K562 (cell line): ENCODE results near the gene NAV2. TPM values are rescaled to one million over a fixed set of nuclear protein-coding genes. Genes with fewer than 3 reads are reported as not detected.

Experiments used
- ATAC-seq: fragments of 200-7000 bp; cut with Tn5 transposase; 3 replicates; pipeline ENCODE4 v1.9.1; 2020; ENCODE audit warnings: moderate library complexity
- BruUV-seq: library from RNA; stranded (reverse); fragments of 400-500 nt; replicated peaks from 2 replicates; lab custom pipeline; 2021; lab: Mats Ljungman, UMichigan
- CTCF ChIA-PET: fragments of 300-600 bp; formaldehyde crosslinking; extraction: SDS; loops from one replicate; lab custom pipeline; 2021; ENCODE audit warnings: low intra/inter-chr PET ratio; lab: Yijun Ruan, JAX
- POLR2A ChIA-PET: fragments of 300-600, 350-650 bp; sonication (Branson Sonifier 250); formaldehyde crosslinking; extraction: SDS; loops from one replicate; lab custom pipeline; 2021; ENCODE audit warnings: antibody characterized with exemption, inconsistent platforms; lab: Yijun Ruan, JAX
- DNase-seq, 4 experiments: peaks; one replicate each; pipeline versions ENCODE4 v3.0.0 to v3.0.0-alpha.2; 2011 to 2018; ENCODE audit warnings: low spot score in 3 of 4, mixed read lengths in 3 of 4; ENCODE audit errors: extremely low read depth in 1 of 4
- FAIRE-seq: peaks from 2 replicates; lab custom pipeline; 2011; peaks lifted over from hg19 to GRCh38; lab: Jason Lieb, UNC
- H2AFZ ChIP-seq: 2 replicates; pipeline ENCODE4 v1.6.0; 2011; ENCODE audit warnings: low read depth, low read length, control low read depth, inconsistent platforms
- H3K27ac ChIP-seq: fragments of 200-600 bp; 3 replicates; pipeline ENCODE4 v1.8.0; 2011; ENCODE audit warnings: low read depth, mild to moderate bottlenecking, control low read depth, inconsistent platforms, low read length, moderate library complexity, mixed read lengths; ENCODE audit errors: extremely low read depth
- H3K27me3 ChIP-seq, 2 experiments: fragments of 300-600 bp in 1 of 2; 2 replicates in 1 of 2; 3 replicates in 1 of 2; pipeline versions ENCODE4 v1.6.0 to v1.8.0; 2011; ENCODE audit warnings: inconsistent platforms in 2 of 2, low read length in 2 of 2, mild to moderate bottlenecking in 1 of 2, mixed read lengths in 1 of 2, moderate library complexity in 1 of 2; ENCODE audit not compliant: control insufficient read depth in 2 of 2, insufficient read depth in 2 of 2
- H3K36me3 ChIP-seq: fragments of 300-600 bp; 3 replicates; pipeline ENCODE4 v1.8.0; 2011; ENCODE audit warnings: mild to moderate bottlenecking, low read length, inconsistent platforms; ENCODE audit not compliant: control insufficient read depth, insufficient read depth
- H3K4me1 ChIP-seq, 2 experiments: fragments of 200-600 bp in 1 of 2; replicated peaks in 1 of 2; 2 replicates in 1 of 2; 3 replicates in 1 of 2; pipeline versions ENCODE4 v1.5.1 to v1.8.0; 2011; ENCODE audit warnings: inconsistent platforms in 2 of 2, low read length in 2 of 2, mild to moderate bottlenecking in 1 of 2, mixed read lengths in 1 of 2, moderate library complexity in 1 of 2; ENCODE audit not compliant: control insufficient read depth in 2 of 2, insufficient read depth in 2 of 2
- H3K4me2 ChIP-seq: 2 replicates; pipeline ENCODE4 v1.6.1; 2011; ENCODE audit warnings: low read length, control low read depth, inconsistent platforms, mixed read lengths; ENCODE audit not compliant: insufficient read depth
- H3K4me3 ChIP-seq: fragments of 200-600 bp; sonication (generic), shearing (Covaris generic); 2 replicates; pipeline ENCODE4 v1.5.1; 2016; ENCODE audit warnings: control low read depth, inconsistent platforms
- H3K79me2 ChIP-seq: fragments of 200-600 bp; 3 replicates; pipeline ENCODE4 v1.8.0; 2011; ENCODE audit warnings: low read length, inconsistent platforms; ENCODE audit not compliant: control insufficient read depth, insufficient read depth
- H3K9ac ChIP-seq, 2 experiments: 2 replicates each; pipeline versions ENCODE4 v1.6.0 to v1.6.1; 2011; ENCODE audit warnings: low read depth in 2 of 2, low read length in 2 of 2, control low read depth in 1 of 2, inconsistent platforms in 1 of 2, mild to moderate bottlenecking in 1 of 2, mixed read lengths in 1 of 2; ENCODE audit not compliant: insufficient read depth in 1 of 2
- H3K9me1 ChIP-seq: one replicate; pipeline ENCODE4 v1.6.0; 2011; ENCODE audit warnings: inconsistent platforms, mild to moderate bottlenecking, low read length, moderate library complexity; ENCODE audit not compliant: control insufficient read depth, insufficient read depth
- H3K9me3 ChIP-seq: replicated peaks from 2 replicates; pipeline ENCODE4 v1.5.1; 2011; ENCODE audit warnings: low read depth, low read length, inconsistent platforms; ENCODE audit not compliant: control insufficient read depth, insufficient read depth
- H4K20me1 ChIP-seq: replicated peaks from 2 replicates; pipeline ENCODE4 v1.6.1; 2011; ENCODE audit warnings: low read length, inconsistent platforms, mixed read lengths; ENCODE audit not compliant: control insufficient read depth, insufficient read depth
- ATF3 ChIP-seq, 2 experiments: fragments of 450-650 bp in 1 of 2; sonication (generic) in 1 of 2; formaldehyde crosslinking in 1 of 2; IDR thresholded peaks in 1 of 2; conservative IDR thresholded peaks in 1 of 2; 2 replicates each; pipeline versions ENCODE4 v1.6.1 to v1.8.1; 2016 to 2023; ENCODE audit warnings: mild to moderate bottlenecking in 2 of 2, moderate library complexity in 2 of 2, inconsistent platforms in 1 of 2, missing genetic modification reagents in 1 of 2
- BDP1 ChIP-seq: IDR thresholded peaks from 3 replicates; pipeline ENCODE4 v1.6.1; 2011; ENCODE audit not compliant: insufficient read length, insufficient read depth
- CHD2 ChIP-seq: IDR thresholded peaks from 2 replicates; pipeline ENCODE4 v1.6.1; 2011; ENCODE audit warnings: low read depth, low read length
- CREB3 ChIP-seq: fragments of 450-650 bp; conservative IDR thresholded peaks from 2 replicates; pipeline ENCODE4 v1.6.1; 2016; ENCODE audit warnings: missing genetic modification characterization, low read depth, mild to moderate bottlenecking, missing compliant biosample characterization, moderate library complexity
- GTF2E2 ChIP-seq: fragments of 200-800 bp; sonication (Bioruptor generic); IDR thresholded peaks from 2 replicates; pipeline ENCODE4 v1.6.1; 2016; ENCODE audit warnings: missing genetic modification characterization, missing compliant biosample characterization
- HOMEZ ChIP-seq: fragments of 250-450 bp; sonication (Bioruptor Pico); IDR thresholded peaks from 2 replicates; pipeline ENCODE4 v1.4.0; 2020; ENCODE audit warnings: mild to moderate bottlenecking, moderate library complexity
- KLF13 ChIP-seq: fragments of 450-650 bp; IDR thresholded peaks from 2 replicates; pipeline ENCODE4 v1.6.1; 2016; ENCODE audit warnings: missing genetic modification characterization, low read depth, mild to moderate bottlenecking, missing compliant biosample characterization, moderate library complexity, borderline replicate concordance
- LEF1 ChIP-seq: fragments of 450-650 bp; IDR thresholded peaks from 2 replicates; pipeline ENCODE4 v1.6.1; 2016; ENCODE audit warnings: mild to moderate bottlenecking
- MAFK ChIP-seq: IDR thresholded peaks from 2 replicates; pipeline ENCODE4 v1.6.1; 2011; ENCODE audit warnings: low read length, improper control_type of control experiment
- MCM5 ChIP-seq: fragments of 450-650 bp; IDR thresholded peaks from 2 replicates; pipeline ENCODE4 v1.6.1; 2016; ENCODE audit warnings: low read depth
- POLR3A ChIP-seq: IDR thresholded peaks from 2 replicates; pipeline ENCODE4 v1.6.1; 2011; ENCODE audit warnings: borderline replicate concordance, mild to moderate bottlenecking, moderate library complexity; ENCODE audit not compliant: insufficient read length, insufficient read depth; ENCODE audit errors: extremely low read depth
- RBM34 ChIP-seq: fragments of 200-400 bp; formaldehyde crosslinking; IDR thresholded peaks from 2 replicates; pipeline ENCODE4 v1.6.1; 2018; ENCODE audit warnings: low read length, borderline replicate concordance; ENCODE audit not compliant: insufficient read depth
- SP2 ChIP-seq: IDR thresholded peaks from 2 replicates; pipeline ENCODE4 v1.6.1; 2011; ENCODE audit warnings: mild to moderate bottlenecking, low read depth, low read length, moderate library complexity; ENCODE audit not compliant: poor library complexity, severe bottlenecking; ENCODE audit errors: extremely low read depth
- USF2 ChIP-seq: sonication (generic); formaldehyde crosslinking; IDR thresholded peaks from 2 replicates; pipeline ENCODE4 v1.5.0; 2020; ENCODE audit warnings: missing genetic modification reagents
- VEZF1 ChIP-seq: fragments of 200-800 bp; sonication (Bioruptor generic); IDR thresholded peaks from 2 replicates; pipeline ENCODE4 v1.6.1; 2017; ENCODE audit warnings: missing genetic modification characterization, missing compliant biosample characterization
- WGBS: fragments of 100-300 bp; shearing (Covaris generic); methylation state at CpG from one replicate; pipeline ENCODE4 v1.1.6; 2016; ENCODE audit warnings: low coverage, mixed read lengths; ENCODE audit not compliant: insufficient coverage; ENCODE audit errors: missing lambda C conversion rate; 5-methylcytosine and 5-hydroxymethylcytosine counted together
- in situ Hi-C: fragments of 300-500 bp; cut with MboI; formaldehyde crosslinking; loops from 4 replicates; pipeline ENCODE4 v1.15.0; 2018; ENCODE audit warnings: inconsistent platforms, mixed read lengths
- intact Hi-C: fragments of 100-400 bp; cut with micrococcal nuclease; formaldehyde crosslinking; loops from 2 replicates; pipeline ENCODE4 v1.14.2; 2022
- polyA plus RNA-seq, 8 experiments: library from polyadenylated mRNA; depleted of rRNA in 4 of 8; stranded (reverse) in 5 of 8; unstranded in 3 of 8; fragments of >200 nt; fragmentation: Nextera tagmentation in 2 of 8; fragmentation: Illumina TruSeq in 1 of 8; extraction: Ambion mirVana in 2 of 8; extraction: Trizol in 1 of 8; gene quantifications; 2 replicates each; pipeline versions ENCODE4 v1.2.1 to v1.2.3, GENCODE V29; 2011 to 2014; ENCODE audit warnings: inconsistent platforms in 1 of 8, missing spikeins in 1 of 8
- total RNA-seq, 7 experiments: library from RNA; depleted of rRNA in 6 of 7; stranded (reverse); fragments of >200 nt in 6 of 7; fragmentation: Illumina TruSeq in 2 of 7; extraction: Trizol in 2 of 7; gene quantifications; 2 replicates each; pipeline versions ENCODE4 v1.2.1 to v1.2.3, GENCODE V29; 2011 to 2021; ENCODE audit warnings: low replicate concordance in 1 of 7

The NAV2 gene
- total and polyA plus RNA-seq, 9 of the 15 experiments (the other 6 are each of a cell fraction or from before 2014, with no cell fraction given): 0.03 to 0.35 (median 0.05) TPM

- TF ChIP-seq HOMEZ (CRISPR knock-in tag): no peak
- TF ChIP-seq MCM5: no peak
- no peak for TF ChIP-seq KLF13 (tag)
- TF ChIP-seq VEZF1 (CRISPR knock-in tag): no peak
- TF ChIP-seq, all 486 proteins: peak for 0
These were observed 45.7 kb upstream of the NAV2 start (continued) for GRCh38 chr11:19666951-19667350.

GRCh38 chr11:19669511-19669910 is 43.1 kb upstream of the NAV2 start:
- no peaks in the 10 kb centered on the region for H3K4me1 ChIP-seq
- H4K20me1 ChIP-seq: no peaks in the 10 kb centered on the region
- no peak overlapping the region for H3K4me2 ChIP-seq
- no peaks in the 10 kb centered on the region for H3K9me1 ChIP-seq
- ATAC-seq: no peak
- H3K27ac ChIP-seq: no peak overlapping the region
- intact Hi-C loops (no loop called here), in situ Hi-C loops (no loop called here)
- no peak overlapping the region for H2AFZ ChIP-seq
- no TSS peak for BruUV-seq
- H3K9me3 ChIP-seq: no peaks in the 10 kb centered on the region
- H3K27me3 ChIP-seq: peaks cover 3 to 12% of the 10 kb centered on the region in 2 experiments; a peak in 3 of 5 replicates
- ChIA-PET CTCF (no interaction called here), POLR2A (interaction anchor here (0.6 kb wide), 2 partner anchors 272 to 553 kb away, joined by 3 read pairs; no protein-coding TSS in a partner anchor)
- DNase-seq: no peak
- no peaks in the 10 kb centered on the region for H3K36me3 ChIP-seq
- H3K9ac ChIP-seq: no peak overlapping the region
- H3K79me2 ChIP-seq: no peaks in the 10 kb centered on the region
- H3K4me3 ChIP-seq: no peak overlapping the region
- FAIRE-seq: no peak
- 0% methylated on average over 1 of the region's 1 CpG for WGBS
- TF ChIP-seq ATF3 (IDR thresholded peaks at IDR 0.05): no peak
- no peak for TF ChIP-seq ATF3 (CRISPR knock-in tag; conservative IDR thresholded peaks at IDR 0.05)
- TF ChIP-seq USF2 (CRISPR knock-in tag): no peak
- TF ChIP-seq POLR3A: no peak
- TF ChIP-seq LEF1: no peak
- TF ChIP-seq CREB3 (tag): no peak
- TF ChIP-seq RBM34: no peak
- TF ChIP-seq BDP1: no peak
- no peak for TF ChIP-seq MAFK
- TF ChIP-seq GTF2E2 (tag): no peak
- no peak for TF ChIP-seq SP2
- TF ChIP-seq CHD2: no peak
